Mesothelial cell of epicardium (in vitro differentiated cells): Measurements from ENCODE around the gene RTL1. TPM values are rescaled to one million over a fixed set of nuclear protein-coding genes. Genes with fewer than 3 reads are reported as not detected.
A peak's percentile ranks its signal among the peaks of the same experiment; 100 is the strongest.

Experiments used
- DNase-seq, 2 experiments: peaks; one replicate each; pipeline ENCODE4 v3.0.0; 2021; ENCODE audit warnings: low spot score in 2 of 2; ENCODE audit not compliant: unreplicated experiment in 2 of 2
- H3K27ac Mint-ChIP-seq: 2 replicates; pipeline ENCODE4 v1.8.0; 2021; ENCODE audit warnings: mixed read lengths
- H3K27me3 Mint-ChIP-seq: 2 replicates; pipeline ENCODE4 v1.8.0; 2021; ENCODE audit warnings: low read depth, mixed read lengths
- H3K36me3 Mint-ChIP-seq: 2 replicates; pipeline ENCODE4 v1.8.0; 2021; ENCODE audit warnings: mixed read lengths
- H3K4me1 Mint-ChIP-seq: 2 replicates; pipeline ENCODE4 v1.8.0; 2021; ENCODE audit warnings: mixed read lengths
- H3K4me3 Mint-ChIP-seq: 2 replicates; pipeline ENCODE4 v1.8.0; 2021; ENCODE audit warnings: mild to moderate bottlenecking, moderate library complexity, mixed read lengths
- H3K9me3 Mint-ChIP-seq: 2 replicates; pipeline ENCODE4 v1.8.0; 2021; ENCODE audit warnings: mixed read lengths
- CTCF ChIP-seq: fragments of 200-600 bp; sonication (generic); IDR thresholded peaks from one replicate; pipeline ENCODE4 v1.5.0; 2021; ENCODE audit warnings: antibody characterized with exemption; ENCODE audit not compliant: unreplicated experiment
- total RNA-seq: library from RNA; stranded (reverse); gene quantifications from 3 replicates; pipeline ENCODE4 v1.2.1, GENCODE V29; 2021

Gene RTL1
- total RNA-seq, 1 donor from 2014 or later: 9.3 TPM

GRCh38 chr14:100839681-100840111 lies 63.8 kb downstream of the RTL1 start:
- Mint-ChIP-seq H3K27me3 (peaks cover 4% of the 10 kb centered on the region), H3K9me3 (no peaks in the 10 kb centered on the region), H3K4me1 (peaks cover 47% of the 10 kb centered on the region), H3K27ac (peak overlapping the region; percentile 80), H3K36me3 (no peaks in the 10 kb centered on the region), H3K4me3 (no peak overlapping the region)
- TF ChIP-seq CTCF: no peak
- no peak for DNase-seq

GRCh38 chr14:100839315-100839585 lies 64.3 kb downstream of the RTL1 start:
- H3K4me1 Mint-ChIP-seq: peaks cover 45% of the 10 kb centered on the region

GRCh38 chr14:100838493-100839314 lies 64.8 kb downstream of the RTL1 start:
- no peaks in the 10 kb centered on the region for H3K36me3 Mint-ChIP-seq
- no peak for TF ChIP-seq CTCF
- DNase-seq: no peak
- no peak overlapping the region for H3K4me3 Mint-ChIP-seq
- H3K27ac Mint-ChIP-seq: peak overlapping the region; percentile 80
- peaks cover 4% of the 10 kb centered on the region for H3K27me3 Mint-ChIP-seq
- no peaks in the 10 kb centered on the region for H3K9me3 Mint-ChIP-seq
- peaks cover 43% of the 10 kb centered on the region for H3K4me1 Mint-ChIP-seq

More at GRCh38 chr14:100839315-100839585, 64.3 kb downstream of the RTL1 start:
- H3K27ac Mint-ChIP-seq: peak overlapping the region; percentile 80
- H3K36me3 Mint-ChIP-seq: no peaks in the 10 kb centered on the region
- H3K9me3 Mint-ChIP-seq: no peaks in the 10 kb centered on the region
- H3K4me3 Mint-ChIP-seq: no peak overlapping the region
- peaks cover 4% of the 10 kb centered on the region for H3K27me3 Mint-ChIP-seq
- TF ChIP-seq CTCF: no peak
- DNase-seq: no peak

GRCh38 chr14:100837805-100838350 lies 65.6 kb downstream of the RTL1 start:
- H3K27me3 Mint-ChIP-seq: peaks cover 4% of the 10 kb centered on the region
- H3K4me3 Mint-ChIP-seq: no peak overlapping the region
- H3K4me1 Mint-ChIP-seq: peaks cover 36% of the 10 kb centered on the region
- no peaks in the 10 kb centered on the region for H3K9me3 Mint-ChIP-seq
- TF ChIP-seq CTCF: no peak
- DNase-seq: no peak
- H3K27ac Mint-ChIP-seq: no peak overlapping the region
- H3K36me3 Mint-ChIP-seq: no peaks in the 10 kb centered on the region

GRCh38 chr14:100836941-100837804 lies 66.3 kb downstream of the RTL1 start:
- H3K27ac Mint-ChIP-seq: no peak overlapping the region
- no peak for TF ChIP-seq CTCF
- peaks cover 4% of the 10 kb centered on the region for H3K27me3 Mint-ChIP-seq
- H3K4me1 Mint-ChIP-seq: peaks cover 29% of the 10 kb centered on the region
- no peak overlapping the region for H3K4me3 Mint-ChIP-seq
- DNase-seq: no peak
- H3K9me3 Mint-ChIP-seq: no peaks in the 10 kb centered on the region
- no peaks in the 10 kb centered on the region for H3K36me3 Mint-ChIP-seq
